ENCODE results near the gene CCDC107.
"Not testable (repeated sequence)": the region's sequence is repeated elsewhere in the genome, so short reads cannot be mapped to it uniquely, and the experiment has no call there.

CCDC107 gene

GRCh38 chr9:35638751-35639150 lies 19.3 kb upstream of the CCDC107 start:
- not testable (repeated sequence) for H3K4me1 ChIP-seq (ENCODE audit: control insufficient read depth, insufficient read depth, low read length); H3K9ac ChIP-seq (ENCODE audit: low read length in 2 of 2); H3K27ac ChIP-seq (ENCODE audit: low read length); H3K36me3 ChIP-seq (ENCODE audit: control insufficient read depth in 2 of 2, insufficient read depth in 2 of 2, low read length in 2 of 2); H3K4me3 ChIP-seq (ENCODE audit: low read length in 2 of 2); H3K27me3 ChIP-seq (ENCODE audit: control insufficient read depth in 1 of 2, insufficient read depth in 2 of 2, low read length in 2 of 2); H3K9me3 ChIP-seq (ENCODE audit: control insufficient read depth in 2 of 2, low read length in 2 of 2)

- not testable (repeated sequence) for H3K4me1 ChIP-seq (ENCODE audit: control insufficient read depth, insufficient read depth, low read length); H3K36me3 ChIP-seq (ENCODE audit: control insufficient read depth in 2 of 2, insufficient read depth in 2 of 2, low read length in 2 of 2); H3K27ac ChIP-seq (ENCODE audit: low read length); H3K9me3 ChIP-seq (ENCODE audit: control insufficient read depth in 2 of 2, low read length in 2 of 2); H3K4me3 ChIP-seq (ENCODE audit: low read length in 2 of 2); H3K27me3 ChIP-seq (ENCODE audit: control insufficient read depth in 1 of 2, insufficient read depth in 2 of 2, low read length in 2 of 2); H3K9ac ChIP-seq (ENCODE audit: low read length in 2 of 2)
Measured at GRCh38 chr9:35639225-35639624, 18.9 kb upstream of the CCDC107 start.

GRCh38 chr9:35639631-35640030 lies 18.5 kb upstream of the CCDC107 start:
- H3K9ac ChIP-seq (ENCODE audit: low read length in 2 of 2) = no peak overlapping the region
- no peaks in the 10 kb centered on the region for H3K9me3 ChIP-seq (ENCODE audit: control insufficient read depth in 2 of 2, low read length in 2 of 2)
- H3K4me3 ChIP-seq (ENCODE audit: low read length in 2 of 2) = no peak overlapping the region
- H3K4me1 ChIP-seq (ENCODE audit: control insufficient read depth, insufficient read depth, low read length) = no peaks in the 10 kb centered on the region
- no peaks in the 10 kb centered on the region for H3K36me3 ChIP-seq (ENCODE audit: control insufficient read depth in 2 of 2, insufficient read depth in 2 of 2, low read length in 2 of 2)
- H3K27me3 ChIP-seq (ENCODE audit: control insufficient read depth in 1 of 2, insufficient read depth in 2 of 2, low read length in 2 of 2) = no peaks in the 10 kb centered on the region
- no peak overlapping the region for H3K27ac ChIP-seq (ENCODE audit: low read length)

GRCh38 chr9:35640431-35640830 lies 17.7 kb upstream of the CCDC107 start:
- H3K9me3 ChIP-seq (ENCODE audit: control insufficient read depth in 2 of 2, low read length in 2 of 2); H3K36me3 ChIP-seq (ENCODE audit: control insufficient read depth in 2 of 2, insufficient read depth in 2 of 2, low read length in 2 of 2); H3K27ac ChIP-seq (ENCODE audit: low read length); H3K4me3 ChIP-seq (ENCODE audit: low read length in 2 of 2); H3K4me1 ChIP-seq (ENCODE audit: control insufficient read depth, insufficient read depth, low read length); H3K9ac ChIP-seq (ENCODE audit: low read length in 2 of 2); H3K27me3 ChIP-seq (ENCODE audit: control insufficient read depth in 1 of 2, insufficient read depth in 2 of 2, low read length in 2 of 2): not testable (repeated sequence)

GRCh38 chr9:35641478-35641877 lies 16.6 kb upstream of the CCDC107 start:
- not testable (repeated sequence) for H3K9me3 ChIP-seq (ENCODE audit: control insufficient read depth in 2 of 2, low read length in 2 of 2); H3K27ac ChIP-seq (ENCODE audit: low read length); H3K36me3 ChIP-seq (ENCODE audit: control insufficient read depth in 2 of 2, insufficient read depth in 2 of 2, low read length in 2 of 2); H3K9ac ChIP-seq (ENCODE audit: low read length in 2 of 2); H3K4me3 ChIP-seq (ENCODE audit: low read length in 2 of 2); H3K4me1 ChIP-seq (ENCODE audit: control insufficient read depth, insufficient read depth, low read length); H3K27me3 ChIP-seq (ENCODE audit: control insufficient read depth in 1 of 2, insufficient read depth in 2 of 2, low read length in 2 of 2)

- Histone ChIP-seq H3K27me3 (ENCODE audit: control insufficient read depth in 1 of 2, insufficient read depth in 2 of 2, low read length in 2 of 2) (no peaks in the 10 kb centered on the region), H3K4me1 (ENCODE audit: control insufficient read depth, insufficient read depth, low read length) (peaks cover 12% of the 10 kb centered on the region), H3K36me3 (ENCODE audit: control insufficient read depth in 2 of 2, insufficient read depth in 2 of 2, low read length in 2 of 2) (no peaks in the 10 kb centered on the region), H3K4me3 (ENCODE audit: low read length in 2 of 2) (no peak overlapping the region), H3K9me3 (ENCODE audit: control insufficient read depth in 2 of 2, low read length in 2 of 2) (no peaks in the 10 kb centered on the region), H3K9ac (ENCODE audit: low read length in 2 of 2) (no peak overlapping the region), H3K27ac (ENCODE audit: low read length) (no peak overlapping the region)
Measured at GRCh38 chr9:35643046-35643445, 15.0 kb upstream of the CCDC107 start.

- Histone ChIP-seq H3K9ac (ENCODE audit: low read length in 2 of 2) (peak overlapping the region in 1 of 2 donors; percentile 80), H3K4me1 (ENCODE audit: control insufficient read depth, insufficient read depth, low read length) (peaks cover 19% of the 10 kb centered on the region), H3K4me3 (ENCODE audit: low read length in 2 of 2) (peak overlapping the region in 1 of 2 donors; percentile 85)
- H3K27me3 ChIP-seq (ENCODE audit: control insufficient read depth in 1 of 2, insufficient read depth in 2 of 2, low read length in 2 of 2); H3K27ac ChIP-seq (ENCODE audit: low read length); H3K36me3 ChIP-seq (ENCODE audit: control insufficient read depth in 2 of 2, insufficient read depth in 2 of 2, low read length in 2 of 2); H3K9me3 ChIP-seq (ENCODE audit: control insufficient read depth in 2 of 2, low read length in 2 of 2): not testable (repeated sequence)
Measured at GRCh38 chr9:35645736-35646135, 12.4 kb upstream of the CCDC107 start.

GRCh38 chr9:35646153-35646532 lies 11.9 kb upstream of the CCDC107 start:
- Histone ChIP-seq H3K9me3 (ENCODE audit: control insufficient read depth in 2 of 2, low read length in 2 of 2) (no peaks in the 10 kb centered on the region), H3K27ac (ENCODE audit: low read length) (peak overlapping the region; percentile 76), H3K4me3 (ENCODE audit: low read length in 2 of 2) (peak overlapping the region; percentile 74 to 85), H3K27me3 (ENCODE audit: control insufficient read depth in 1 of 2, insufficient read depth in 2 of 2, low read length in 2 of 2) (no peaks in the 10 kb centered on the region), H3K4me1 (ENCODE audit: control insufficient read depth, insufficient read depth, low read length) (peaks cover 20% of the 10 kb centered on the region), H3K36me3 (ENCODE audit: control insufficient read depth in 2 of 2, insufficient read depth in 2 of 2, low read length in 2 of 2) (no peaks in the 10 kb centered on the region), H3K9ac (ENCODE audit: low read length in 2 of 2) (peak overlapping the region; percentile 80 to 89)

- H3K4me3 ChIP-seq (ENCODE audit: low read length in 2 of 2) = peak overlapping the region; percentile 74 to 85
- peak overlapping the region; percentile 80 to 89 for H3K9ac ChIP-seq (ENCODE audit: low read length in 2 of 2)
- peaks cover 20% of the 10 kb centered on the region for H3K4me1 ChIP-seq (ENCODE audit: control insufficient read depth, insufficient read depth, low read length)
- no peaks in the 10 kb centered on the region for H3K36me3 ChIP-seq (ENCODE audit: control insufficient read depth in 2 of 2, insufficient read depth in 2 of 2, low read length in 2 of 2)
- no peaks in the 10 kb centered on the region for H3K9me3 ChIP-seq (ENCODE audit: control insufficient read depth in 2 of 2, low read length in 2 of 2)
- H3K27ac ChIP-seq (ENCODE audit: low read length) = peak overlapping the region; percentile 76
- no peaks in the 10 kb centered on the region for H3K27me3 ChIP-seq (ENCODE audit: control insufficient read depth in 1 of 2, insufficient read depth in 2 of 2, low read length in 2 of 2)
Measured at GRCh38 chr9:35646533-35647265, 11.4 kb upstream of the CCDC107 start.

GRCh38 chr9:35649431-35650340 lies 8.4 kb upstream of the CCDC107 start:
- no peaks in the 10 kb centered on the region for H3K9me3 ChIP-seq (ENCODE audit: control insufficient read depth in 2 of 2, low read length in 2 of 2)
- no peak overlapping the region for H3K4me3 ChIP-seq (ENCODE audit: low read length in 2 of 2)
- H3K36me3 ChIP-seq (ENCODE audit: control insufficient read depth in 2 of 2, insufficient read depth in 2 of 2, low read length in 2 of 2) = no peaks in the 10 kb centered on the region
- H3K27ac ChIP-seq (ENCODE audit: low read length) = no peak overlapping the region
- peaks cover 20% of the 10 kb centered on the region for H3K4me1 ChIP-seq (ENCODE audit: control insufficient read depth, insufficient read depth, low read length)
- H3K9ac ChIP-seq (ENCODE audit: low read length in 2 of 2) = no peak overlapping the region
- no peaks in the 10 kb centered on the region for H3K27me3 ChIP-seq (ENCODE audit: control insufficient read depth in 1 of 2, insufficient read depth in 2 of 2, low read length in 2 of 2)

Measured in stomach smooth muscle (tissue), 2 donors.